ENCODE results near the gene KIAA0232.

GRCh38 chr4:6878451-6879059 is 96.0 kb downstream of the KIAA0232 start:
- TF ChIP-seq RAD51 (IDR thresholded peaks at IDR 0.05) = no peak
- TF ChIP-seq SREBF1 (IDR thresholded peaks at IDR 0.05; ENCODE audit: low read length) = no peak
- TF ChIP-seq SMARCA5 (IDR thresholded peaks at IDR 0.05) = no peak
- no peak for TF ChIP-seq CTCF (IDR thresholded peaks at IDR 0.05 in 2 of 3, conservative IDR thresholded peaks at IDR 0.05 in 1 of 3; ENCODE audit: control insufficient read depth in 2 of 3, extremely low read depth in 1 of 3, insufficient read depth in 1 of 3, low read depth in 3 of 3, low read length in 3 of 3)
- no peak for TF ChIP-seq KAT2A (conservative IDR thresholded peaks at IDR 0.05; ENCODE audit: control insufficient read depth, low read depth, low read length)
- TF ChIP-seq ZBTB33 (IDR thresholded peaks at IDR 0.05) = no peak

Measured in GM12878 (cell line).